Central memory CD4-positive, alpha-beta T cell (primary cell): ENCODE measurements around the gene TSR2.
A peak's percentile ranks its signal among the peaks of the same experiment; 100 is the strongest.

Experiments
- DNase-seq: peaks from one replicate; pipeline ENCODE4 v3.0.0; 2022
- total RNA-seq, 3 experiments: gene quantifications; one replicate each; lab custom pipeline; 2026; lab: John Stamatoyannopoulos, UW

Gene TSR2
- 32.6 to 73.8 (median 64.7) reads per million in 3 experiments for total RNA-seq

- DNase-seq, result peak; percentile 78
Observed at GRCh38 chrX:54439960-54440871, at the start of gene TSR2. Gene TSR2 (plus strand): TSS chrX:54440404. CDS start chrX:54440422, 18 bp downstream.

GRCh38 chrX:54397113-54397512, 43.1 kb upstream of the TSR2 start:
- DNase-seq, result no peak

GRCh38 chrX:54407266-54407665, 32.9 kb upstream of the TSR2 start:
- no peak for DNase-seq

GRCh38 chrX:54411732-54412131, 28.5 kb upstream of the TSR2 start:
- DNase-seq, result no peak

GRCh38 chrX:54413753-54414152, 26.5 kb upstream of the TSR2 start:
- no peak for DNase-seq

- DNase-seq, result no peak
Observed at GRCh38 chrX:54415534-54416350, 24.5 kb upstream of the TSR2 start.

GRCh38 chrX:54416965-54417364, 23.2 kb upstream of the TSR2 start:
- no peak for DNase-seq

GRCh38 chrX:54419559-54420302, 20.5 kb upstream of the TSR2 start:
- DNase-seq, result no peak

GRCh38 chrX:54422168-54422567, 18.0 kb upstream of the TSR2 start:
- no peak for DNase-seq

GRCh38 chrX:54423161-54423888, 16.9 kb upstream of the TSR2 start:
- no peak for DNase-seq

- DNase-seq, result no peak
Observed at GRCh38 chrX:54427837-54428424, 12.3 kb upstream of the TSR2 start.

GRCh38 chrX:54430519-54430918, 9.7 kb upstream of the TSR2 start:
- DNase-seq, result no peak

- no peak for DNase-seq
Observed at GRCh38 chrX:54435121-54435520, 5.1 kb upstream of the TSR2 start.

GRCh38 chrX:54442790-54443189, 2.6 kb downstream of the TSR2 start:
- no peak for DNase-seq

GRCh38 chrX:54444752-54445151, 4.5 kb downstream of the TSR2 start:
- DNase-seq, result no peak

GRCh38 chrX:54446084-54446483, 5.9 kb downstream of the TSR2 start:
- DNase-seq, result no peak

- DNase-seq, result no peak
Observed at GRCh38 chrX:54447461-54447860, 7.3 kb downstream of the TSR2 start.

- no peak for DNase-seq
Observed at GRCh38 chrX:54449929-54450328, 9.7 kb downstream of the TSR2 start.

- DNase-seq, result no peak
Observed at GRCh38 chrX:54452920-54453319, 12.7 kb downstream of the TSR2 start.

- no peak for DNase-seq
Observed at GRCh38 chrX:54470054-54470760, 30.0 kb downstream of the TSR2 start.
